GM12878 (cell line): Measurements from ENCODE around the gene ACRBP. TPM values are rescaled to one million over a fixed set of nuclear protein-coding genes. Genes with fewer than 3 reads are reported as not detected.
A peak's percentile ranks its signal among the peaks of the same experiment; 100 is the strongest.

Source experiments
- BHLHE40 ChIP-seq, 2 experiments: fragments of 450-650 bp in 1 of 2; IDR thresholded peaks; 2 replicates each; pipeline ENCODE4 v1.6.1; 2011 to 2017; ENCODE audit warnings: low read depth in 2 of 2, borderline replicate concordance in 1 of 2, improper control_type of control experiment in 1 of 2, low read length in 1 of 2, mild to moderate bottlenecking in 1 of 2
- BMI1 ChIP-seq: fragments of 450-650 bp; IDR thresholded peaks from 2 replicates; pipeline ENCODE4 v1.6.1; 2016; ENCODE audit warnings: mild to moderate bottlenecking, moderate library complexity, borderline replicate concordance
- CBX5 ChIP-seq: sonication (generic); IDR thresholded peaks from 2 replicates; pipeline ENCODE4 v1.6.1; 2016; ENCODE audit warnings: low read depth, moderate library complexity, mild to moderate bottlenecking, inconsistent platforms
- EGR1 ChIP-seq, 2 experiments: IDR thresholded peaks; 1 replicate in 1 of 2; 2 replicates in 1 of 2; pipeline ENCODE4 v1.6.1; 2011 to 2012; ENCODE audit warnings: low read depth in 2 of 2, low read length in 2 of 2, borderline replicate concordance in 1 of 2, mild to moderate bottlenecking in 1 of 2, moderate library complexity in 1 of 2
- ESRRA ChIP-seq: IDR thresholded peaks from 2 replicates; pipeline ENCODE4 v1.6.1; 2012; ENCODE audit warnings: mild to moderate bottlenecking, low read length, improper control_type of control experiment
- FOS ChIP-seq: IDR thresholded peaks from 3 replicates; pipeline ENCODE4 v1.6.1; 2011; ENCODE audit warnings: borderline replicate concordance; ENCODE audit not compliant: insufficient read length; ENCODE audit errors: extremely low read depth
- GABPA ChIP-seq: IDR thresholded peaks from 2 replicates; pipeline ENCODE4 v1.6.1; 2014; ENCODE audit warnings: antibody characterized with exemption, low read depth, mild to moderate bottlenecking, inconsistent platforms
- KDM1A ChIP-seq: fragments of 200-600 bp; sonication (generic); IDR thresholded peaks from 2 replicates; pipeline ENCODE4 v1.6.1; 2016; ENCODE audit warnings: borderline replicate concordance
- NFYB ChIP-seq: IDR thresholded peaks from 2 replicates; pipeline ENCODE4 v1.6.1; 2011; ENCODE audit warnings: low read depth, mild to moderate bottlenecking, low read length, improper control_type of control experiment, moderate library complexity; ENCODE audit not compliant: insufficient read depth
- POLR2AphosphoS5 ChIP-seq: IDR thresholded peaks from 2 replicates; pipeline ENCODE4 v1.6.1; 2011; ENCODE audit warnings: mild to moderate bottlenecking, low read length, inconsistent platforms
- POU2F2 ChIP-seq: IDR thresholded peaks from 3 replicates; pipeline ENCODE4 v1.6.1; 2011; ENCODE audit warnings: low read depth, mild to moderate bottlenecking, low read length, borderline replicate concordance
- RBBP5 ChIP-seq: fragments of 200-600 bp; sonication (generic); conservative IDR thresholded peaks from 2 replicates; pipeline ENCODE4 v1.6.1; 2016
- RELA ChIP-seq: fragments of 450-650 bp; IDR thresholded peaks from 2 replicates; pipeline ENCODE4 v1.8.0; 2014; ENCODE audit warnings: borderline replicate concordance; ENCODE audit not compliant: partially characterized antibody
- RUNX3 ChIP-seq: IDR thresholded peaks from 2 replicates; pipeline ENCODE4 v1.6.1; 2012; ENCODE audit warnings: low read length, inconsistent platforms
- SIN3A ChIP-seq: IDR thresholded peaks from 2 replicates; pipeline ENCODE4 v1.6.1; 2012; ENCODE audit warnings: low read depth, low read length, improper control_type of control experiment
- SIX5 ChIP-seq: IDR thresholded peaks from 2 replicates; pipeline ENCODE4 v1.6.1; 2011; ENCODE audit warnings: mild to moderate bottlenecking, low read depth, low read length, moderate library complexity; ENCODE audit not compliant: severe bottlenecking
- SMAD5 ChIP-seq: IDR thresholded peaks from 2 replicates; pipeline ENCODE4 v1.6.1; 2016; ENCODE audit warnings: antibody characterized with exemption, low read depth
- SMARCA5 ChIP-seq: fragments of 450-650 bp; IDR thresholded peaks from 2 replicates; pipeline ENCODE4 v1.6.1; 2017; ENCODE audit warnings: mild to moderate bottlenecking
- SP1 ChIP-seq: IDR thresholded peaks from one replicate; pipeline ENCODE4 v1.6.1; 2011; ENCODE audit warnings: low read depth, low read length
- SPI1 ChIP-seq: IDR thresholded peaks from 2 replicates; pipeline ENCODE4 v1.6.1; 2011; ENCODE audit warnings: low read depth, mild to moderate bottlenecking, low read length, moderate library complexity, borderline replicate concordance; ENCODE audit not compliant: insufficient read depth
- STAT3 ChIP-seq: IDR thresholded peaks from 2 replicates; pipeline ENCODE4 v1.6.1; 2011; ENCODE audit warnings: low read depth, low read length, improper control_type of control experiment
- TARDBP ChIP-seq: IDR thresholded peaks from 2 replicates; pipeline ENCODE4 v1.6.1; 2016; ENCODE audit warnings: borderline replicate concordance
- ZNF217 ChIP-seq: fragments of 450-650 bp; IDR thresholded peaks from 2 replicates; pipeline ENCODE4 v1.6.1; 2017; ENCODE audit warnings: antibody characterized with exemption, mild to moderate bottlenecking
- polyA plus RNA-seq, 11 experiments: library from polyadenylated mRNA; depleted of rRNA in 4 of 11; unstranded in 6 of 11; stranded (reverse) in 5 of 11; fragments of >200 nt; fragmentation: Nextera tagmentation in 4 of 11; fragmentation: Illumina TruSeq in 1 of 11; extraction: Ambion mirVana in 4 of 11; extraction: Trizol in 1 of 11; gene quantifications; 1 replicate in 1 of 11; 2 replicates in 10 of 11; pipeline versions ENCODE4 v1.2.1 to v1.2.3, GENCODE V29; 2011 to 2016; ENCODE audit warnings: inconsistent platforms in 2 of 11, missing spikeins in 2 of 11, low read depth in 1 of 11
- total RNA-seq, 4 experiments: library from RNA; depleted of rRNA in 3 of 4; stranded (reverse); fragments of >200 nt in 3 of 4; fragmentation: Illumina TruSeq in 1 of 4; extraction: Trizol in 1 of 4; gene quantifications; 2 replicates each; pipeline versions ENCODE4 v1.2.1 to v1.2.3, GENCODE V29; 2013 to 2021
- TF ChIP-seq, protein P1 (sequence below): fragments of 450-650 bp; formaldehyde crosslinking; IDR thresholded peaks from 2 replicates; pipeline ENCODE4 v1.4.0; 2020; ENCODE audit warnings: mild to moderate bottlenecking, moderate library complexity
- TF ChIP-seq, protein P2 (sequence below): fragments of 450-650 bp; IDR thresholded peaks from 2 replicates; pipeline ENCODE4 v1.6.1; 2018; ENCODE audit warnings: mild to moderate bottlenecking, low read depth, moderate library complexity; ENCODE audit not compliant: partially characterized antibody

Gene ACRBP
- total and polyA plus RNA-seq, 10 of the 15 experiments (the other 5 are each of a cell fraction or from before 2014, with no cell fraction given) = 0.54 to 1.4 (median 0.87) TPM

DNA sequence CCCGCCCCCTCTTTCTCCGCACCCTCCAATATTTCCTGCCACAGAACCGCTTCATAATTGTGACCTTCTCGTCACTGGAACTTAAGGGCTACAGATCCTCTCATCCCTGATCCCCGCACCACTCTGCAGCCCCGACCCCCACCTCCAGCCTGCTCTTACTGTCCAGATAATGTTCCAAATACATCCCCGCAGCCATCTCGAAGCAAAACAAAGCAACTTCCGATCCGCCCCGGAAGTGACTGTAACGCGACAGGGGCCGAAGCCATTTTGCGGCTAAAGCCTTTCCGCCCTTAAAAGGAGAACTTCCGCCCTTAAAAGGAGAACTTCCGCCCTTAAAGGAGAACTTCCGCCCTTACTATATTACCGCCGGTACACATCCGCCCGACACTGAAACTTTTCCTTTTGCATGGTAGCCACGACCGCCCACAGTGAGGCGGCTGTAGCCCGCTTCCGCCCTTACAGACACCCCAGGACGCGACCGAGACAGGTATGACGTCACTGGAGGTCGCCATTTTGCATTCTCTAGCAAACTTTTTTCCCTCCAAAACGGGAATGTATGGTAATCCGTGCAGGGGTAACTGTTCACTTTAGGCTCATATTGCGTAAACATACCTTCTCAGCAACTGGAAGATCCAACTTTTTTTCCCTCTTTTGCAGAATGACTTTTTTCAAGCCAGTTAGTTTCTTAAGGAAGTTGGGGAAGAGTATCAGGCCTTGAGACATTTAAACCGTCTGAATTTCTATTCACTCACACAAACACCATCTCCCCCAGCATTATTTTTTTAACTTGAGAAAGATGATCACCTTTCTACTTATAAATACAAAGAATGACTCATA lies 15.9 kb upstream of the ACRBP start, which contains the start of gene ING4 (continued):
- TF ChIP-seq RELA (peak; percentile 94), ESRRA (no peak; the same call in 1 of the 2 replicates), SIX5 (peak; percentile 91), SPI1 (peak; percentile 46; the same call in 1 of the 2 replicates), POLR2AphosphoS5 (peak; percentile 60; the same call in 1 of the 2 replicates), KDM1A (no peak), SP1 (peak; percentile 70), BMI1 (no peak), ZNF217 (no peak), RBBP5 (no peak), SMAD5 (no peak; the same call in 1 of the 2 replicates), POU2F2 (peak; percentile 29; the same call in 2 of the 3 replicates), SIN3A (peak; percentile 46; the same call in 1 of the 2 replicates), RUNX3 (peak; percentile 92), NFYB (no peak), SMARCA5 (no peak), GABPA (peak; percentile 100), STAT3 (no peak), FOS (no peak), TARDBP (peak; percentile 94), EGR1 (IDR thresholded peaks at IDR 0.05; ENCODE audit: borderline replicate concordance in 1 of 2, low read depth in 2 of 2, low read length in 2 of 2) (peak; percentile 24 to 71), BHLHE40 (IDR thresholded peaks at IDR 0.05; ENCODE audit: borderline replicate concordance in 1 of 2, low read depth in 2 of 2, low read length in 1 of 2) (peak in 1 of 2 experiments; percentile 36; a peak in 1 of 4 replicates), CBX5 (peak; percentile 88; the same call in 1 of the 2 replicates)
- TF ChIP-seq, protein P1, sequence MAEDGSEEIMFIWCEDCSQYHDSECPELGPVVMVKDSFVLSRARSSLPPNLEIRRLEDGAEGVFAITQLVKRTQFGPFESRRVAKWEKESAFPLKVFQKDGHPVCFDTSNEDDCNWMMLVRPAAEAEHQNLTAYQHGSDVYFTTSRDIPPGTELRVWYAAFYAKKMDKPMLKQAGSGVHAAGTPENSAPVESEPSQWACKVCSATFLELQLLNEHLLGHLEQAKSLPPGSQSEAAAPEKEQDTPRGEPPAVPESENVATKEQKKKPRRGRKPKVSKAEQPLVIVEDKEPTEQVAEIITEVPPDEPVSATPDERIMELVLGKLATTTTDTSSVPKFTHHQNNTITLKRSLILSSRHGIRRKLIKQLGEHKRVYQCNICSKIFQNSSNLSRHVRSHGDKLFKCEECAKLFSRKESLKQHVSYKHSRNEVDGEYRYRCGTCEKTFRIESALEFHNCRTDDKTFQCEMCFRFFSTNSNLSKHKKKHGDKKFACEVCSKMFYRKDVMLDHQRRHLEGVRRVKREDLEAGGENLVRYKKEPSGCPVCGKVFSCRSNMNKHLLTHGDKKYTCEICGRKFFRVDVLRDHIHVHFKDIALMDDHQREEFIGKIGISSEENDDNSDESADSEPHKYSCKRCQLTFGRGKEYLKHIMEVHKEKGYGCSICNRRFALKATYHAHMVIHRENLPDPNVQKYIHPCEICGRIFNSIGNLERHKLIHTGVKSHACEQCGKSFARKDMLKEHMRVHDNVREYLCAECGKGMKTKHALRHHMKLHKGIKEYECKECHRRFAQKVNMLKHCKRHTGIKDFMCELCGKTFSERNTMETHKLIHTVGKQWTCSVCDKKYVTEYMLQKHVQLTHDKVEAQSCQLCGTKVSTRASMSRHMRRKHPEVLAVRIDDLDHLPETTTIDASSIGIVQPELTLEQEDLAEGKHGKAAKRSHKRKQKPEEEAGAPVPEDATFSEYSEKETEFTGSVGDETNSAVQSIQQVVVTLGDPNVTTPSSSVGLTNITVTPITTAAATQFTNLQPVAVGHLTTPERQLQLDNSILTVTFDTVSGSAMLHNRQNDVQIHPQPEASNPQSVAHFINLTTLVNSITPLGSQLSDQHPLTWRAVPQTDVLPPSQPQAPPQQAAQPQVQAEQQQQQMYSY (CRISPR knock-in tag) = no peak
- TF ChIP-seq, protein P2, sequence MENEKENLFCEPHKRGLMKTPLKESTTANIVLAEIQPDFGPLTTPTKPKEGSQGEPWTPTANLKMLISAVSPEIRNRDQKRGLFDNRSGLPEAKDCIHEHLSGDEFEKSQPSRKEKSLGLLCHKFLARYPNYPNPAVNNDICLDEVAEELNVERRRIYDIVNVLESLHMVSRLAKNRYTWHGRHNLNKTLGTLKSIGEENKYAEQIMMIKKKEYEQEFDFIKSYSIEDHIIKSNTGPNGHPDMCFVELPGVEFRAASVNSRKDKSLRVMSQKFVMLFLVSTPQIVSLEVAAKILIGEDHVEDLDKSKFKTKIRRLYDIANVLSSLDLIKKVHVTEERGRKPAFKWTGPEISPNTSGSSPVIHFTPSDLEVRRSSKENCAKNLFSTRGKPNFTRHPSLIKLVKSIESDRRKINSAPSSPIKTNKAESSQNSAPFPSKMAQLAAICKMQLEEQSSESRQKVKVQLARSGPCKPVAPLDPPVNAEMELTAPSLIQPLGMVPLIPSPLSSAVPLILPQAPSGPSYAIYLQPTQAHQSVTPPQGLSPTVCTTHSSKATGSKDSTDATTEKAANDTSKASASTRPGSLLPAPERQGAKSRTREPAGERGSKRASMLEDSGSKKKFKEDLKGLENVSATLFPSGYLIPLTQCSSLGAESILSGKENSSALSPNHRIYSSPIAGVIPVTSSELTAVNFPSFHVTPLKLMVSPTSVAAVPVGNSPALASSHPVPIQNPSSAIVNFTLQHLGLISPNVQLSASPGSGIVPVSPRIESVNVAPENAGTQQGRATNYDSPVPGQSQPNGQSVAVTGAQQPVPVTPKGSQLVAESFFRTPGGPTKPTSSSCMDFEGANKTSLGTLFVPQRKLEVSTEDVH = peak; percentile 100
